ENCODE measurements around the gene CXCL6.

- TF ChIP-seq CTCF (IDR thresholded peaks at IDR 0.05) (no peak), POLR2A (IDR thresholded peaks at IDR 0.05) (no peak)
Measured at GRCh38 chr4:73842696-73843095, 6.2 kb downstream of the CXCL6 start.
